Stimulated activated CD4-positive, alpha-beta T cell treated with anti-CD3 and anti-CD28 coated beads, TNF-alpha, amount 100 ng/mL, for 24 hours (primary cell): ENCODE measurements around the gene TRIM72.
"Not testable (repeated sequence)": the region's sequence is repeated elsewhere in the genome, so short reads cannot be mapped to it uniquely, and the experiment has no call there.

Experiments used
- DNase-seq, 3 experiments: peaks; one replicate each; pipeline ENCODE4 v3.0.0-alpha.2; 2020; ENCODE audit warnings: low read depth in 3 of 3

The TRIM72 gene

GRCh38 chr16:31190818-31191444, 23.0 kb upstream of the TRIM72 start:
- no peak for DNase-seq

DNA sequence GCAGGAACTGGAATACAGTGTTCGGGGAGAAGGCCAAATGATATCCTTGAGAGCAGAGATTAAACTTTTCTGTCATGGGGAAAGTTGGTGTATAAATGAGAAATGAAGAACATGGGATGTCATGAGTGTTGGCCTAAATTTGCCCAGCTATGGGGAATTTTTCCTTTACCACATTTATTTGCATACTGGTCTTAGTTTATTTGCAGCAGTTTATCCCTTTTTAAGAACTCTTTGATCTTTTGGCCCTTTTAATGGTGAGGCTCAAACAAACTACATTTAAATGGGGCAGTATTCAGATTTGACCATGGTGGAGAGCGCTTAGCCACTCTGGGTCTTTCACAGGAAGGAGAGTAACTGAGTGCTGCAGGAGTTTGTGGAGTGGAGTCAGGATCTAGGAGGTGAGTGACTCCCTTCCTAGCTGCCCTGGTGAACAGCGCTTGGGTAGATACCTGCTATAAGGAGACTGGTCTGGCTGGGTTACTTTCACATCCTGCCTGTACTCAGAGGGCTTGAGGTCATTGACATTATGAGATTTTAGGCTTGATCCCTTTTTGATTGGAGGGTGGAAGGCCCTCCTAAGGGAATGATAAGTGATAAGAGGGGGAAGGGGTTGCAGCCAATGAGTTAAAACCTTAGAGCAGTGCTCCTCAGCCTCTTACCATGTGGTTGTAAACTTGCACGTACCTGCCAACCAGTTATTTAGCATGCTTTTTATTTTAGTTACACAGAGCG, 22.1 kb upstream of the TRIM72 start:
- DNase-seq: no peak

DNA sequence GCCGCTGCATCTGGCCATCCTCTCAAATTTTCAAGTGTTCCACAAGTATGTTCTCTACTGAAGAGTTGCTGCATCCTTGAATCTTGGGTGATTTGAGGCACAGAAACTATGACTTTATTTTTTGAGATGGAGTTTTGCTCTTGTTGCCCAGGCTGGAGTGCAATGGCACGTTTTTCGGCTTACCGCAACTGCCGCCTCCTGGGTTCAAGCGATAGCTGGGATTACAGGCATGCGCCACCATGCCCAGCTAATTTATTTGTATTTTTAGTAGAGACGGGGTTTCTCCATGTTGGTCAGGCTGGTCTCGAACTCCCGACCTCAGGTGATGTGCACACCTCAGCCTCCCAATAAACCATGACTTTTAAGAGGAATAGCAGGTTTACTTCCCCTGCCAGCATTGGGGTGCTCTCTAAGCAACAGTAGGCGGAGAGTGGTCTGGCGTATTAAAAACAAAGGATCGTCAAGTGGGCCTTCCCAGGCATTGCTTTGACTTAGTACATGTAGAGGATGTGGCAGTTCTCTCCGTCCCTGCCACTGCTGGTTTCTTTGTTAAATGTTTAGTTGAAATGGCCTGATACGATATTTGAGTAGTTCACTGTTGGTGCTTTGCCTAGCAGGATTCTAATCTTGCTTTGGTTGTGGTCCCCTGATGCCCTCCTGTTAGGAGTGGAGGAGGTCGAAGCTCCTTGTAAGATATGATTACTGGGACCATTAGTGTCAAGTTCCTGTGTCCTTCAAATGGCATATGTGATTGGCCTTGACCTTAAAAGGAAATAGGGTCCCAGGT, 20.9 kb upstream of the TRIM72 start:
- DNase-seq: no peak

DNA sequence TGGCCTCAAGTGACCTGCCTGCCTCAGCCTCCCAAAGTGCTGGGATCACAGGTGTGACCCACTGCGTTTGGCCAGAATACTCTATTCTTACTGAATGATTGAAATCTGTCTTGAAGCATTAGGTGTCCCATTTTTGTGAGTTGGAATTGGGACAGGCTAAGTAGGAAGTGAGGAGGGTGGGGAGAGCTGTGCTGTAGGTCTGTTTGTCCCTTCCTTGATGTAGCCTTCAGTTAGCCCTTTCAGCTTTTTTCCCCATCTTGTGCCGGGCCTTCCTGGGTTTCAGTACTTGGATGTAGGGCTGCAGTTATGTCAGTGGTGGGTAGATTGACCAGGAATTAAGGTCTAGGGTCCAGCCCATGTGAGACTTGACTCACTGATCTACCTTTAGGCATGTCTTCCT, 20.0 kb upstream of the TRIM72 start:
- no peak for DNase-seq

DNA sequence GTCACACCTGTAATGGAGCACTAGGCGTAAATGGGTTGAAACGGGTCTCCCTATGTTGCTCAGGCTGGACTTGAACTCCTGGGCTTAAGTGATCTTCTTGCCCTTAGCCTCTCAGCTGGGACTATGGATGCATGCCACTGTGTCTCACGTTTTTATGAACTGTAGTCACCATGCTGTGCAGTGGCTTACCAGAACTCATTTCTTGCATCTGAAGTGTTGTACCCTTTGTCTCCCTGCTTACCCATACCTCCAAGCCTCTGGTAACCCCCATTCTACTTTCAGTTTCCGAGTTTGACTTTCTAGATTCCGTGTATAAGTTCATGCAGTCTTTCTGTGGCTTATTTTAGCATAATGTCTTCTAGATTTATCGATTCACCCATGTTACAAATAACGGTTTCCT, 19.0 kb upstream of the TRIM72 start:
- DNase-seq: no peak

DNA sequence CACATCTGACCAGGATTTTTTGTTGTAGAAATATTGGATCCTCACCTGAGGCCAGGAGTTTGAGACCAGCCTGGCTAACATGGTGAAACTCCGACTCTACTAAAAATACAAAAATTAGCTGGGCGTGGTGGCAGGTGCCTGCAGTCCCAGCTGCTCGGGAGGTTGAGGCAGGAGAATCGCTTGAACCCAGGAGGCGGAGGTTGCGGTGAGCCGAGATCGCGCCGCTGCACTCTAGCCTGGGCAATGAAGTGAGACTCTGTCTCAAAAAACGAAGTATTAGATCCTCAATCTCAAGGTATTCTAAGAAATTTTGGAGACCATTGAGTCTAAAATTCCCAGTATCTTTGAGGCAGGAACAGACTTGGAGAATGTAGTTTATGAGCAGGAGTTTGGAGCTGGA, 18.1 kb upstream of the TRIM72 start:
- DNase-seq: not testable (repeated sequence)

GRCh38 chr16:31196324-31197088, 17.4 kb upstream of the TRIM72 start:
- no peak for DNase-seq

DNA sequence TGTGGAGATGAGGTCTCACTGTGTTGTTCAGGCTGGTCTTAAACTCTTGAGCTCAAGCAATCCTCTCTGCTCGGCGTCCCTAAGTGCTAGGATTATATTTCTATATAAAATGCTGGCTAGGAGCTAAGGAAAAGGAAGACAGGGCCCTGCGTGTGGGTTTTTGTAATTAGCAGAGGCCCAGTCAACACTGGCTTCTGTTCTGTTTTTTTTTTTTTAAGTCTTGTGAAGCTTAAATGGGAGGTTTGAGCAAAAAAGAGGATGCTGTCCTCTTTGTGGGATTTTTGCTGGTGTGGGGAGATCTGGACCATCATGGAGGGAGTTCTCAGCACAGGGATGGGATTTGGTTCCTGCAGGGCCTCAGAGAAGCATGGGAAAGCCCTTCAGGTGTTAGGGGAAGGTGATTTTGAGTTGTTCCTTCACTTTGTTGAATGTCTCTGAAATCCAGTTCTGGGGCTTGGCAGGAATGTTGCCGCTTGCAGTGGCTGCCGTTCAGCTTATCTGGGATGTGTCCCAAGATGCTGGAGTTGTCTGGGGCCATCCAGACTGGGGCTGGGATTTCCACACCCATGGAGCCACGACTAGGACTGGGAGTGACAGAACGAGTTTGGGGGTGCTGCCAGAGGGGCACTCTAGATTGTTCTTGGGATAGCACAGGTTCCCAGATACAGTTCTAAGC, 15.6 kb upstream of the TRIM72 start:
- DNase-seq: no peak

- DNase-seq: no peak
These were observed 14.4 kb upstream of the TRIM72 start for GRCh38 chr16:31199430-31200041.

DNA sequence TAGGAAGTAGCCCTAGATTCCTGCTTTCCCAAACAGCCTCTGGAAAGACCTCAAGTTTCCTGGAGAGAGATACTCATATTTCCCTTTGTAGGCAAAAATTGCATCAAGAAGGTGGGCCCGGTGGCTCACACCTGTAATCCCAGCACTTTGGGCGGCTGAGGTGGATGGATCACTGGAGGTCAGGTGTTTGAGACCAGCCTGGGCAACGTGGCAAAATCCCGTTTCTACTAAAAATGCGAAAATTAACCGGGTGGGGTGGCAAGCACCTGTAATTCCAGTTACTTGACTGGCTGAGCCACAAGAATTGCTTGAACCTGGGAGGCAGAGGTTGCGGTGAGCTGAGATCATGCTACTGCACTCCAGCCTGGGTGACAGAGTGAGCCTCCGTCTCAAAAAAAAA, 13.8 kb upstream of the TRIM72 start:
- not testable (repeated sequence) for DNase-seq

DNA sequence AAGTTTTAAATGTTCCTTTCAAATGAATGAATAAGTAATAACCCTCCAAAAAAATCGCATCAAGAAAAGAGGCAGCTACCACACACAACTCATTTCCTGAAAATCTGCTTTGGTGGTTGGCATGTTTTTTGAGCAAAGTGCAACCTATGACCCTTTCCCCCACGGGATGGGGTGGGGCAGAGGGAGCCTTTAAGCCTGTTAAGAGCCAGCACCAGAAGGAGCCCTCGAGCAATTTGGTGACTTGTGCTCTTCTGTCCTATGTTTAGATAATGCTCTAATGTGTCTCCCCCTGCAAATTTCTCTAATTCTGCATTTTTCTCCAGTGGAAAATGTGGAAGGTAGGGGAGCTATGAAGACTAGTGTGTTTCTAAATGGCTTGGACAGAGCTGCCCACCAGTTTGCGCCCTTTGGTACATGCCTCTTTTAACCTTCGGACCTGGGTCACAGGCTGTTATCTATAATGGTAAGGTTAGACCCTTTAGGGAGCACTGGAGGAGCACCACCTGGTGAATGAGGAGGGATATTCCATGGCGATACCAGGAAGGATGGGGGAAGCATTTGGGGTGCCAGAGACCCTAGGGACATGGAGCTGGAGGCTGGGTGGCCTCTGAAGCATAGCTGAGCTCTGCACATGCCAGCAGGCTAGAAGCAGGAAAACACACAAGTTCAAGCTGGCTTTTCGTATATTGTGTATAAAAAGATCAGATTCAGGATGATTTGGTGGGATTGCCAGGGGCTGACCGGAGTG, 12.9 kb upstream of the TRIM72 start:
- DNase-seq: no peak

- DNase-seq: no peak
These were observed 12.1 kb upstream of the TRIM72 start for GRCh38 chr16:31201582-31202413.

GRCh38 chr16:31202414-31203375, 11.2 kb upstream of the TRIM72 start, which contains the start of gene PYCARD:
Gene PYCARD (minus strand): TSS chr16:31202760. CDS start chr16:31202690, 70 bp downstream.
- peak in 1 of 3 experiments; percentile 32 for DNase-seq

DNA sequence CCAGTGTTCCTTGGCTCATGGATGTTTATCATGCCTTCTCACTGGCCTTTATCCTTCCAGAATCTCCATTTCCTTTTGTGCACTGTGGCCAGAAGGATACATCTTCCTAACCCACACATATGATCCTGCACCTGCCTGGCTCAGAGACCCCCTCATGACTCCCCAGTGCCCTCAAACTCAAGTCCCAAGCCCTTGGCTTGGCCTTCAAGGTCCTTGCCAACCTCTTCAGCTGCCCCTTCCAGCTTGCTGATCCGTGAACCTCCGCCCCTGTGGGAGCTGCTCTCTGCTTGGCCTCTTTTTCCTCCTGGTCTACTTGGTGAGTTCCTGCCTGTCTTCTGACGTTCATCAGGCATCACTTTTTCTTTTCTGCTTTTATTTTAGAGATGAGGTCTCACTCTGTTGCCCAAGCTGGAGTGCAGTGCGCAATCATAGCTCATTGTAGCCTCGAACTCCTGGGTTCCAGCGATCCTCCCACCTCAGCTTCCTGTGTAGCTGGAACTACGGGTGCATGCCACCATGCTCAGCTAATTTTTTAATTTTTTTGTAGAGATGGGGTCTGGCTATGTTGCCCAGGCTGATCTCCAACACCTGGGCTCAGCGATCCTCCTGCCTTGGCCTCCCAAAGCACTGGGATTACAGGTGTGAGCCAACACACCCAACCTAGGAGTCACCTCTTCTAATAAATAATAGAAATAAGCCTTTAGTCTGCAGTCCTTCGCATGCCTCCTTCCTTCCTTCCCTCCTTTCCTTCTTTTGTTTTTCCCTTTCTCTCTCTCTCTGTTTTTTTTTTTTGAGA, 8.8 kb upstream of the TRIM72 start:
- no peak for DNase-seq

- no peak for DNase-seq
These were observed 7.1 kb upstream of the TRIM72 start for GRCh38 chr16:31206776-31207175.

DNA sequence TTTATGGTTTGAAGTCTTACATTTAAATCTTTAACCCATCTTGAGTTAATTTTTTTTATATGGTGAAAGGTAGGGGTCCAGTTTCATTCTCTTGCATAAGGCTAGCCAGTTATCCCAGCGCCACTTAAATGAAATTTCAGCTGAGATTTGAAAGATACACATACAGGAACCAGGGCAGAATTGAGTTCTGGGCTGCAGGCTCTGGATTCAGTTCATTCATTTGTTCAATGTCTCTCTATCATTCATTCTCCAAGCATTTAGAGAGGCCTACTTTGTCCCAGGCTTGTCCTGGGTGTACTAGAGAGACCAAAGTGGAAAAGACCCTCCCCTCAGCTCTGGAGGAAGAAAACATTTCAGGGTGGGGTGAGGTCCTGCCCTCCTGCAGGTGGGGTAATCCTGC, 577 bp upstream of the TRIM72 start:
- no peak for DNase-seq

- no peak for DNase-seq
These were observed 878 bp downstream of the TRIM72 start for GRCh38 chr16:31214708-31215286.
